ENCODE data around the gene CYBA. TPM values are rescaled to one million over a fixed set of nuclear protein-coding genes. Genes with fewer than 3 reads are reported as not detected.

The CYBA gene
- polyA plus RNA-seq, 1 donor (not counting 4 experiments of a cell fraction or from before 2014, with no cell fraction given) = 4.4 TPM

- FAIRE-seq = no peak
- Histone ChIP-seq H3K27me3 (ENCODE audit: control insufficient read depth, extremely low read depth, insufficient read depth, low read length) (no peaks in the 10 kb centered on the region), H3K4me2 (ENCODE audit: control insufficient read depth, extremely low read depth, insufficient read depth, low read depth, low read length) (no peak overlapping the region), H3K27ac (ENCODE audit: control insufficient read depth, insufficient read depth, low read length) (no peak overlapping the region), H3K9ac (ENCODE audit: control insufficient read depth, extremely low read depth, insufficient read depth, low read length) (no peak overlapping the region), H3K79me2 (ENCODE audit: control insufficient read depth, insufficient read depth, low read length) (no peaks in the 10 kb centered on the region), H2AFZ (ENCODE audit: control insufficient read depth, low read length) (no peak overlapping the region), H3K9me1 (ENCODE audit: control insufficient read depth, extremely low read depth, insufficient read depth, low read length) (no peaks in the 10 kb centered on the region), H3K36me3 (ENCODE audit: control insufficient read depth in 2 of 2, extremely low read depth in 1 of 2, insufficient read depth in 2 of 2, low read length in 2 of 2) (peaks cover 13 to 18% of the 10 kb centered on the region in 2 experiments), H4K20me1 (ENCODE audit: control insufficient read depth, extremely low read depth, insufficient read depth, low read length) (peaks cover 6% of the 10 kb centered on the region), H3K4me3 (ENCODE audit: control insufficient read depth in 2 of 3, extremely low read depth in 1 of 3, insufficient read depth in 2 of 3, low read depth in 1 of 3, low read length in 3 of 3) (no peak overlapping the region), H3K9me3 (ENCODE audit: control insufficient read depth, low read depth, low read length) (no peaks in the 10 kb centered on the region), H3K4me1 (ENCODE audit: control insufficient read depth, extremely low read depth, insufficient read depth, low read length) (no peaks in the 10 kb centered on the region)
- no peak for DNase-seq (ENCODE audit: low read depth, low spot score)
- dilution Hi-C loops (cut with MboI; ENCODE audit: extremely low pct_ligation_motif_present, low sequenced_read_pairs) = no loop called here
- no peak for TF ChIP-seq CTCF (optimal IDR thresholded peaks at IDR 0.05 in 1 of 3, IDR thresholded peaks at IDR 0.05 in 1 of 3, conservative IDR thresholded peaks at IDR 0.05 in 1 of 3; ENCODE audit: extremely low read depth in 1 of 3, insufficient read depth in 2 of 3, low read length in 3 of 3)
- no peak for TF ChIP-seq EZH2 (IDR thresholded peaks at IDR 0.05; ENCODE audit: low read length)
These were observed 1.5 kb downstream of the CYBA start for GRCh38 chr16:88649195-88649923.

GRCh38 chr16:88647178-88648070 is 3.4 kb downstream of the CYBA start:
- no peak for FAIRE-seq

More at GRCh38 chr16:88647178-88648070, 3.4 kb downstream of the CYBA start:
- peaks cover 6% of the 10 kb centered on the region for H3K27me3 ChIP-seq (ENCODE audit: control insufficient read depth, extremely low read depth, insufficient read depth, low read length)
- H3K27ac ChIP-seq (ENCODE audit: control insufficient read depth, insufficient read depth, low read length) = no peak overlapping the region
- no peak overlapping the region for H3K4me3 ChIP-seq (ENCODE audit: control insufficient read depth in 2 of 3, extremely low read depth in 1 of 3, insufficient read depth in 2 of 3, low read depth in 1 of 3, low read length in 3 of 3)
- H3K79me2 ChIP-seq (ENCODE audit: control insufficient read depth, insufficient read depth, low read length) = no peaks in the 10 kb centered on the region
- no peak overlapping the region for H2AFZ ChIP-seq (ENCODE audit: control insufficient read depth, low read length)
- peaks cover 6% of the 10 kb centered on the region for H3K4me1 ChIP-seq (ENCODE audit: control insufficient read depth, extremely low read depth, insufficient read depth, low read length)
- H3K9me3 ChIP-seq (ENCODE audit: control insufficient read depth, low read depth, low read length) = no peaks in the 10 kb centered on the region
- dilution Hi-C loops (cut with MboI; ENCODE audit: extremely low pct_ligation_motif_present, low sequenced_read_pairs) = no loop called here
- no peak overlapping the region for H3K4me2 ChIP-seq (ENCODE audit: control insufficient read depth, extremely low read depth, insufficient read depth, low read depth, low read length)
- peaks cover 2% of the 10 kb centered on the region for H3K9me1 ChIP-seq (ENCODE audit: control insufficient read depth, extremely low read depth, insufficient read depth, low read length)
- peaks cover 10% of the 10 kb centered on the region for H4K20me1 ChIP-seq (ENCODE audit: control insufficient read depth, extremely low read depth, insufficient read depth, low read length)
- TF ChIP-seq EZH2 (IDR thresholded peaks at IDR 0.05; ENCODE audit: low read length) (no peak), CTCF (optimal IDR thresholded peaks at IDR 0.05 in 1 of 3, IDR thresholded peaks at IDR 0.05 in 1 of 3, conservative IDR thresholded peaks at IDR 0.05 in 1 of 3; ENCODE audit: extremely low read depth in 1 of 3, insufficient read depth in 2 of 3, low read length in 3 of 3) (no peak)
- H3K36me3 ChIP-seq (ENCODE audit: control insufficient read depth in 2 of 2, extremely low read depth in 1 of 2, insufficient read depth in 2 of 2, low read length in 2 of 2) = peaks cover 5% of the 10 kb centered on the region in 2 experiments
- DNase-seq (ENCODE audit: low read depth, low spot score) = no peak
- H3K9ac ChIP-seq (ENCODE audit: control insufficient read depth, extremely low read depth, insufficient read depth, low read length) = no peak overlapping the region
